ENCODE results near the gene LRRC45. TPM values are rescaled to one million over a fixed set of nuclear protein-coding genes. Genes with fewer than 3 reads are reported as not detected.
A peak's percentile ranks its signal among the peaks of the same experiment; 100 is the strongest.

Gene LRRC45
- total and polyA plus RNA-seq, 8 donors, result 8.3 to 171 (median 21.0) TPM

DNA sequence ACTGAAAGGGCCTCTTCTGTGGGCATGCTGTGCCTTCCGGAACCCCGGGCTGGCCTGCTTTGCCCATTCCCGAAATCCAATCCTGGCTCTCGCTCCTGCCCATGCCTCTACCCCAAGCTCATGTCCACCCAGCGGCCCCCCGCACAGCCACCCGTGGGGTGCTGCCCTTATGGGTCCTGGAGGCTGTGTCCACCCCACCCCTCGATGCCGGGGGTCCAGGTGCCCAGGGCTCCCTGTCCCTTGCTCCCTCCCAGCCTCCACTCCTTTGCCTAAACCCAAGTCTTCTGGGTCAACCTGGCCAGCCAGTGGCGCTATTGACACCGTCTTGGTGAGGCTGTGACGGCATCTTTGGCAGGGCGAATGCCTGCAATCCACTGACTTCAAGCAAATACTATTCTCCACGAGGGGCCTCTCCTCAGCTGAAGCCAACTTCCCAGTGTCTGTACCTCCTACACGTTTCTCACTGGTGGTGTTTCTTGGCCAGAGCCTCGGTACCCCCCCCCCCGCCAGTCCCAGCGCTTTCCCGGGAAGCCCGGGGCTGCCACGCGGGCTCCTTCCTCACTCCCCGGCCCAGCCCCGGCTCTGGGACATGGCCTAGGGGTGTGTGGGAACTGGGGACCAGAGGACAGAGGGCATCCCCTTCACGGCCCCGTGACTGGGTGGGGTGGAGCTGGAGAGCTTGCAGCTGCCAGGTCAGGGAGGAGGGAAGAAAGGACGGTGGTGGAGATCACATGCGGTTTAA, 54.7 kb downstream of the LRRC45 start:
- H3K4me3 ChIP-seq, result no peak overlapping the region
- H3K9me3 ChIP-seq, result no peaks in the 10 kb centered on the region
- no peaks in the 10 kb centered on the region for H3K27me3 ChIP-seq
- H3K27ac ChIP-seq, result no peak overlapping the region
- intact Hi-C loops (cut with DNase I; ENCODE audit: low total_unique reads), result no loop called here
- no peaks in the 10 kb centered on the region for H3K4me1 ChIP-seq
- peaks cover 39 to 53% (median 50%) of the 10 kb centered on the region in 4 donors for H3K36me3 ChIP-seq
- 67 to 75% (median 70%) methylated on average over 25 to 28 of the region's 28 CpGs for WGBS, 5 donors
- DNase-seq, result peak in 1 of 2 donors; percentile 73
- TF ChIP-seq EP300 (IDR thresholded peaks at IDR 0.05), result no peak
- no peak for TF ChIP-seq POLR2AphosphoS5 (IDR thresholded peaks at IDR 0.05)
- TF ChIP-seq, protein P1, sequence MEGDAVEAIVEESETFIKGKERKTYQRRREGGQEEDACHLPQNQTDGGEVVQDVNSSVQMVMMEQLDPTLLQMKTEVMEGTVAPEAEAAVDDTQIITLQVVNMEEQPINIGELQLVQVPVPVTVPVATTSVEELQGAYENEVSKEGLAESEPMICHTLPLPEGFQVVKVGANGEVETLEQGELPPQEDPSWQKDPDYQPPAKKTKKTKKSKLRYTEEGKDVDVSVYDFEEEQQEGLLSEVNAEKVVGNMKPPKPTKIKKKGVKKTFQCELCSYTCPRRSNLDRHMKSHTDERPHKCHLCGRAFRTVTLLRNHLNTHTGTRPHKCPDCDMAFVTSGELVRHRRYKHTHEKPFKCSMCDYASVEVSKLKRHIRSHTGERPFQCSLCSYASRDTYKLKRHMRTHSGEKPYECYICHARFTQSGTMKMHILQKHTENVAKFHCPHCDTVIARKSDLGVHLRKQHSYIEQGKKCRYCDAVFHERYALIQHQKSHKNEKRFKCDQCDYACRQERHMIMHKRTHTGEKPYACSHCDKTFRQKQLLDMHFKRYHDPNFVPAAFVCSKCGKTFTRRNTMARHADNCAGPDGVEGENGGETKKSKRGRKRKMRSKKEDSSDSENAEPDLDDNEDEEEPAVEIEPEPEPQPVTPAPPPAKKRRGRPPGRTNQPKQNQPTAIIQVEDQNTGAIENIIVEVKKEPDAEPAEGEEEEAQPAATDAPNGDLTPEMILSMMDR (IDR thresholded peaks at IDR 0.05), result no peak
- no peak for TF ChIP-seq POLR2A (IDR thresholded peaks at IDR 0.05)

DNA sequence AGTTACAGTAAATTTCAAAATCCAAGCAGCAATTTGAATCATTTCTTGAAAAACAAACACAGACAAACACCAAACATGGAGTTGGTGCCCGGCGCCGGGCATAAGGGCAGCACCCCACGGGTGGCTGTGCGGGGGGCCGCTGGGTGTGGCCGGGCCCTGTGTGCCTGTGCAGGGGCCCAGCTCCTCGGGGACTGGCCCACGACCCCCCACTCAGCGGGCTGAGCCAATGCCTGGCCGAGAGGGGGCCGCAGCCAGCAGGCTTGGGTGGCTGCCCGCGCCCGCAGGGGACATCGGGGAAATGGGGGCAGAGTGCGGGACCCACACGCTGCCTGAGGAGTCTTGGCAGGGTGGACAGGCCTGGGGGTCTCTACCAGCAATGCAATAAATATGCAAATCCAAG, 55.3 kb downstream of the LRRC45 start:
- DNase-seq, result no peak
- 80 to 92% (median 92%) methylated on average over 7 to 18 of the region's 18 CpGs for WGBS, 5 donors
- no peaks in the 10 kb centered on the region for H3K9me3 ChIP-seq
- intact Hi-C loops (cut with DNase I; ENCODE audit: low total_unique reads), result no loop called here
- H3K4me3 ChIP-seq, result no peak overlapping the region
- H3K27ac ChIP-seq, result no peak overlapping the region
- H3K36me3 ChIP-seq, result peaks cover 45 to 59% (median 57%) of the 10 kb centered on the region in 4 donors
- TF ChIP-seq POLR2AphosphoS5 (IDR thresholded peaks at IDR 0.05) (no peak), EP300 (IDR thresholded peaks at IDR 0.05) (no peak), POLR2A (IDR thresholded peaks at IDR 0.05) (no peak)
- TF ChIP-seq, protein P1 (IDR thresholded peaks at IDR 0.05), result no peak
- no peaks in the 10 kb centered on the region for H3K4me1 ChIP-seq
- H3K27me3 ChIP-seq, result no peaks in the 10 kb centered on the region

DNA sequence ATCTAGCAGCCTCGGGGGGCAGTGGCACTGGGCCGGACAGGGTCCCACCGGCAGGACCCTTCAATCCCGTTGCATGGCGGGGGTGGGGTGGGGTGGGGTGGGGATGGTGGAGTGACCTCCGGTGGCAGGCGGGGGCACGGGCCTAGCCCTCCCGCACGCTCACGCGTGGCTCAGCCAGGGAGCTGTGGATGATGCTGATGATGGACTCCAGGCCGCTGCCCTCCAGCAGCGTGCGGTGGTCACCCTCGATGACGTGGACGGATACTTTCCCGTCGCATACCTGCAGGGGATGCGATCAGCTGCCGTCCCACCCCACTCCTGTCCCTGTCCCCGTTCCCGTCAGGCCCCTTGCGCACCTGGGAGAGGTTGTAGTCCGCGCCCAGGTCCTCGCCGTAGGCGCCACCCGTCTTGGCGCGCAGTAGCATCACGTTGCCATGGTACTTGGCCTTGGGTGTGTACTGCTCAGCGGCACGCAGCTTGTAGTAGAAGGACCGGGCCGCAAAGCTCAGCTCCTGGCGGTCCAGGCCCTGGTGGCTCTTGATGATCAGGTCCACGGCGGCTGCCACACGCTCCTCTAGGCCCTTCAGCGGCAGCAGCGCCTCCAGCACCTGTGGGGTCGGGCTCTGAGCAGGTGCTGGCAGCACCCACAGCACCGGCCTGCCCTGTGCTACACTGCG, 56.0 kb downstream of the LRRC45 start:
- H3K36me3 ChIP-seq, result peaks cover 52 to 66% (median 64%) of the 10 kb centered on the region in 4 donors
- H3K27me3 ChIP-seq, result no peaks in the 10 kb centered on the region
- WGBS, 5 donors, result 91 to 92% (median 92%) methylated on average over 28 to 47 of the region's 47 CpGs
- no peak overlapping the region for H3K4me3 ChIP-seq
- no peaks in the 10 kb centered on the region for H3K4me1 ChIP-seq
- no peaks in the 10 kb centered on the region for H3K9me3 ChIP-seq
- no peak for DNase-seq
- TF ChIP-seq, protein P1 (IDR thresholded peaks at IDR 0.05), result no peak
- TF ChIP-seq POLR2AphosphoS5 (IDR thresholded peaks at IDR 0.05), result no peak
- TF ChIP-seq POLR2A (IDR thresholded peaks at IDR 0.05), result no peak
- TF ChIP-seq EP300 (IDR thresholded peaks at IDR 0.05), result no peak
- no peak overlapping the region for H3K27ac ChIP-seq
- intact Hi-C loops (cut with DNase I; ENCODE audit: low total_unique reads), result no loop called here

DNA sequence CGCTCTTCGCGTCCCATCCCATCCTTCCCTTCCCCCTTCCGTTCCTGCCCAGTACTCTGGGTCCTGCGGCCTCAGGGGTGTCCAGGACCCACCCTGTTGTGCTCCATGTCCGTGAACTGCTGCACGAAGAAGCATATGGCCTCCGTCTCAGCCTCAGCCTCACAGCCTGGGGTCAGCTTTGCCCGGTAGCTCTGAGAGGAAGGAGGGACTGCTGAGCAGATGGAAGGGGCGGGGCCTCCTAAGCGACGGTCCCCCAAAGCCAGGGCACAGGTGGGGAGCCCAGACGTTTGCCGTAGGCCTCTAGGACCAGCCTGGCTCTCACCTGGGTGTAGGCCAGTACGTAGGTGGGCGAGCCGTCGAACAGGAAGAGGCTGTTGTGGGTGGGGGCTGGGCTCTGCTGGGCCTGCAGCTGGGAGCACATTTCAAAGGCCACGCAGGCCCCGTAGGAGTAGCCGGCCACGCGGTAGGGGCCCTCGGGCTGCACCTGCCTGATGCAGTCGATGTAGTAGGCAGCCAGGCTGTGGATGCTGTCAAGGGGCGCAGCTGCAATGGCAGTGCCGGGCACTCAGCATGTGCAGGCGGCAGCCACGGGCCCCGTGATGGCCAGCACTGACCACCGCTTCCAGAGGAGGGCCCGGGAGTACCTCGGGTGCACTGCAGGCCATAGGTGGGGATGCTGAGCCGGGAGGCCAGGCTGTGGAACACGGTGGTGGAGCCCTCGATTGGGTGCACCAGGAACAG, 57.1 kb downstream of the LRRC45 start:
- H3K9me3 ChIP-seq, result no peaks in the 10 kb centered on the region
- TF ChIP-seq EP300 (IDR thresholded peaks at IDR 0.05) (no peak), POLR2A (IDR thresholded peaks at IDR 0.05) (no peak), POLR2AphosphoS5 (IDR thresholded peaks at IDR 0.05) (no peak)
- TF ChIP-seq, protein P1 (IDR thresholded peaks at IDR 0.05), result no peak
- H3K4me1 ChIP-seq, result no peaks in the 10 kb centered on the region
- H3K4me3 ChIP-seq, result no peak overlapping the region
- WGBS, 5 donors, result 87 to 90% (median 89%) methylated on average over 24 to 36 of the region's 36 CpGs
- peaks cover 63 to 77% (median 74%) of the 10 kb centered on the region in 4 donors for H3K36me3 ChIP-seq
- no peaks in the 10 kb centered on the region for H3K27me3 ChIP-seq
- intact Hi-C loops (cut with DNase I; ENCODE audit: low total_unique reads), result no loop called here
- no peak overlapping the region for H3K27ac ChIP-seq
- DNase-seq, result no peak

All from stomach (tissue), 9 donors.